LNCAP (cell line): ENCODE results near the gene TACSTD2.

Experiments used
- CTCF ChIP-seq: fragments of 450-650 bp; IDR thresholded peaks from 2 replicates; pipeline ENCODE4 v1.5.1; 2017; ENCODE audit warnings: mild to moderate bottlenecking

Gene TACSTD2

GRCh38 chr1:58618303-58618702, 41.3 kb upstream of the TACSTD2 start:
- TF ChIP-seq CTCF: no peak

DNA sequence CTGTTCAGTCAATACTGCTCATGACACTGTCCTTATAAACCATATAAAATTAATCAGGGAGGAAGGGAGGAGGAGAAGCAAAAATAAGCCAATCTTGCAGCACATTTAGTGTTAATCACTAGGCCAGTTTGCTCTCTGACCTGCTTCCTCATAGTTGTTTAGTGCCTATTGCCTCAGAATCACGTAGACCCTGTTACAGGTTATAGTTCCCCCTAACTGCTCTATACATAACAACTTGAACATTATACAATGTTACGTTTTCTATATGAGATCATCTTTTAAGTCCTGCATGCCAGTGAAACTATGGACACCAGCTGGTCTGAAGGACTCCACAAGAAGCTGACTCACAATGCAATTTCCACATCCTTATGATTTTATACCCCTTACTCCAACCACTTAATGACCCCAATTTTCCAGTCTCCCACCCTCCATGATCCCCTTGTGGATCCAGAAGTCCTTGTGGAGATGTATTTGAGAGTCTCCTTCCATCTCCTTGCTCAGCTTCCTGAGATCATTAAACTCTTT, 34.9 kb upstream of the TACSTD2 start:
- TF ChIP-seq CTCF: no peak

- no peak for TF ChIP-seq CTCF
Observed at GRCh38 chr1:58608945-58609344, 31.9 kb upstream of the TACSTD2 start.

- TF ChIP-seq CTCF: no peak
Observed at GRCh38 chr1:58608297-58608696, 31.2 kb upstream of the TACSTD2 start.

- no peak for TF ChIP-seq CTCF
Observed at GRCh38 chr1:58607391-58607790, 30.3 kb upstream of the TACSTD2 start.

GRCh38 chr1:58597996-58598395, 20.9 kb upstream of the TACSTD2 start:
- TF ChIP-seq CTCF: no peak

DNA sequence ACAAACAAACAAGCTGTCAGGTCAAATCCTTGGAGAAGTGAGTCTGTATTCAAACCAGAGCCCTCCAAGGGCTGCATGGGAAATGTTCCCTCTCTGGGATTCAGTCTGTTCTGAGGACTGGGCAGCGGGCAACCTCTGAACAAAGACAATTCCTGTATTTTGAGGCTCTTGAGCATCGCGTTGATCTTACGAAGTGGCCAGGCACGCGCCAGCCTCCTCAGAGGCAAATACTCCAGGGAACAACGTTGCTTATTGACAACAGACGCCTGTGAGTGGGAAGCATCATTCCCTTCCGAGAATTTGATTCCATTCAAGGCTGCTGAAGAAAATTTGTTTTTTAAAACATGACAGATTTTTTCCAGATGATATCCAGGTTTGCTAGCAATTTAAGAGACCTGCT, 20.0 kb upstream of the TACSTD2 start:
- TF ChIP-seq CTCF: no peak

GRCh38 chr1:58596631-58597052, 19.6 kb upstream of the TACSTD2 start:
- TF ChIP-seq CTCF: no peak
